ENCODE results near the gene ATAD3B. TPM values are rescaled to one million over a fixed set of nuclear protein-coding genes. Genes with fewer than 3 reads are reported as not detected.
"Not testable (repeated sequence)": the region's sequence is repeated elsewhere in the genome, so short reads cannot be mapped to it uniquely, and the experiment has no call there.

The ATAD3B gene
- total RNA-seq, 1 donor from 2014 or later = 34.9 TPM

- TF ChIP-seq CTCF (IDR thresholded peaks at IDR 0.05; ENCODE audit: partially characterized antibody, unreplicated experiment) = no peak
- Mint-ChIP-seq H3K27ac (ENCODE audit: unreplicated experiment) (no peak overlapping the region), H3K4me1 (ENCODE audit: low read depth, unreplicated experiment) (peaks cover 12% of the 10 kb centered on the region), H3K9me3 (ENCODE audit: unreplicated experiment) (peaks cover 19% of the 10 kb centered on the region), H3K4me3 (ENCODE audit: unreplicated experiment) (no peak overlapping the region), H3K36me3 (ENCODE audit: unreplicated experiment) (no peaks in the 10 kb centered on the region), H3K27me3 (ENCODE audit: unreplicated experiment) (peaks cover 10% of the 10 kb centered on the region)
- peak; percentile 69 for DNase-seq
These were observed 44.3 kb upstream of the ATAD3B start for GRCh38 chr1:1427106-1427819.

- Mint-ChIP-seq H3K27me3 (ENCODE audit: unreplicated experiment) (peaks cover 10% of the 10 kb centered on the region), H3K36me3 (ENCODE audit: unreplicated experiment) (no peaks in the 10 kb centered on the region), H3K4me1 (ENCODE audit: low read depth, unreplicated experiment) (peaks cover 14% of the 10 kb centered on the region), H3K9me3 (ENCODE audit: unreplicated experiment) (peaks cover 19% of the 10 kb centered on the region), H3K4me3 (ENCODE audit: unreplicated experiment) (no peak overlapping the region), H3K27ac (ENCODE audit: unreplicated experiment) (no peak overlapping the region)
- DNase-seq = no peak
- TF ChIP-seq CTCF (IDR thresholded peaks at IDR 0.05; ENCODE audit: partially characterized antibody, unreplicated experiment) = no peak
These were observed 43.8 kb upstream of the ATAD3B start for GRCh38 chr1:1427820-1428148.

DNA sequence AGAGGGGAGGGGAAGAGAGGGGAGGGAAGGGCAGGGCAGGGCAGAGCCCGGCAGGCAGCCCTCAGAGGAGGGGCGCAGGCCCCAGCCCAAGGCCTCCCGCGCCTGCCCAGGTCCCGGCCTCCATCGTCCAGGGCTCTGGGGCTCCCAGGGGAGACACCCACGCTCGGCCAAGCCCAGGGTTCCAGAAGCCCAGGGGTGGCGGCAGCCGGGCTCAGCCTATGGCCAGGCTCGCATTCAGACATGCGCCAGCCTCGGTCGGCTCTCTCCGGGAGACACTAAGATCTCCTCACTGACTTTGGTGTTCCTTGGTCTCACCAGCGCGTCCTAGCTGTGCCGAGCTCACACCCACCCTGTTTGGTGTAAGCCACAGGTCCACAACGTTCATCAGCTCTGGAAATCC lies 43.4 kb upstream of the ATAD3B start:
- H3K36me3 Mint-ChIP-seq (ENCODE audit: unreplicated experiment) = no peaks in the 10 kb centered on the region
- DNase-seq = no peak
- peaks cover 21% of the 10 kb centered on the region for H3K9me3 Mint-ChIP-seq (ENCODE audit: unreplicated experiment)
- no peak for TF ChIP-seq CTCF (IDR thresholded peaks at IDR 0.05; ENCODE audit: partially characterized antibody, unreplicated experiment)
- peaks cover 16% of the 10 kb centered on the region for H3K4me1 Mint-ChIP-seq (ENCODE audit: low read depth, unreplicated experiment)
- peak overlapping the region; percentile 93 for H3K27ac Mint-ChIP-seq (ENCODE audit: unreplicated experiment)
- peaks cover 10% of the 10 kb centered on the region for H3K27me3 Mint-ChIP-seq (ENCODE audit: unreplicated experiment)
- peak overlapping the region; percentile 79 for H3K4me3 Mint-ChIP-seq (ENCODE audit: unreplicated experiment)

- not testable (repeated sequence) for H3K4me3 Mint-ChIP-seq (ENCODE audit: unreplicated experiment); DNase-seq; H3K36me3 Mint-ChIP-seq (ENCODE audit: unreplicated experiment); H3K27ac Mint-ChIP-seq (ENCODE audit: unreplicated experiment)
- Mint-ChIP-seq H3K4me1 (ENCODE audit: low read depth, unreplicated experiment) (peaks cover 16% of the 10 kb centered on the region), H3K27me3 (ENCODE audit: unreplicated experiment) (peaks cover 10% of the 10 kb centered on the region), H3K9me3 (ENCODE audit: unreplicated experiment) (peaks cover 21% of the 10 kb centered on the region)
These were observed 42.6 kb upstream of the ATAD3B start for GRCh38 chr1:1428967-1429366.

DNA sequence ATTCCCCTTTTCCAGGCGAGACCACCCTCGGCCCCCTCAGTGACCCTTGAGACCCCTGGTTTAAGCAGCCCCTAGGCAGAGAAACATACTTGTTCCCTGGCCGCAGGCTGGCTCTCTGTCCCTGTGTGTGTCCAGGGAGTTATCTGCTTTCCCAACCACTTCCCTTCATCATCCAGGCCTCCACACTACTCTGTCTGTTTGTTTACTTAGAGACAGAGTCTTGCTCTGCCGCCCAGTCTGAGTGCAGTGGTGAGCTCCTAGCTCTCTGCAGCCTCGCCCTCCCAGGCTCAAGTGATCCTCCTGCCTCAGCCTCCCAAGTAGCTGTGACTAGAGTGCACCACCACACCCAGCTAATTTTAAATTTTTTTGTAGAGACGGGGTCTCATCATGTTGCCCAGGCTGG lies 41.9 kb upstream of the ATAD3B start:
- H3K36me3 Mint-ChIP-seq (ENCODE audit: unreplicated experiment) = no peaks in the 10 kb centered on the region
- peak overlapping the region; percentile 92 for H3K27ac Mint-ChIP-seq (ENCODE audit: unreplicated experiment)
- no peak for TF ChIP-seq CTCF (IDR thresholded peaks at IDR 0.05; ENCODE audit: partially characterized antibody, unreplicated experiment)
- H3K9me3 Mint-ChIP-seq (ENCODE audit: unreplicated experiment) = peaks cover 18% of the 10 kb centered on the region
- DNase-seq = no peak
- H3K27me3 Mint-ChIP-seq (ENCODE audit: unreplicated experiment) = peaks cover 8% of the 10 kb centered on the region
- peaks cover 16% of the 10 kb centered on the region for H3K4me1 Mint-ChIP-seq (ENCODE audit: low read depth, unreplicated experiment)
- peak overlapping the region; percentile 59 for H3K4me3 Mint-ChIP-seq (ENCODE audit: unreplicated experiment)

Measured in glutamatergic neuron (in vitro differentiated cells).